A549 (cell line): ENCODE data around the gene NUP205. TPM values are rescaled to one million over a fixed set of nuclear protein-coding genes. Genes with fewer than 3 reads are reported as not detected.

Source experiments
- ATAC-seq, 2 experiments: fragments of 200-7000 bp in 1 of 2; fragments of >200 bp in 1 of 2; cut with Nextera tagmentation in 1 of 2; cut with Tn5 transposase in 1 of 2; 3 replicates each; pipeline versions ENCODE4 v1.8.0 to v1.9.1; 2018 to 2020; ENCODE audit warnings: mild to moderate bottlenecking in 1 of 2, moderate library complexity in 1 of 2
- CTCF ChIA-PET: fragments of 300-600 bp; sonication (Branson Sonifier 250); formaldehyde crosslinking; extraction: SDS; loops from one replicate; lab custom pipeline; 2021; ENCODE audit warnings: antibody characterized with exemption, inconsistent platforms; lab: Yijun Ruan, JAX
- POLR2A ChIA-PET: fragments of 350-600 bp; formaldehyde crosslinking; extraction: SDS; loops from one replicate; lab custom pipeline; 2021; ENCODE audit warnings: antibody characterized with exemption, inconsistent platforms; lab: Yijun Ruan, JAX
- DNase-seq, 2 experiments: peaks; one replicate each; pipeline versions ENCODE4 v3.0.0 to v3.0.0-alpha.2; 2011 to 2016; ENCODE audit warnings: low read depth in 1 of 2, low spot score in 1 of 2
- FAIRE-seq: peaks from 2 replicates; lab custom pipeline; 2011; peaks lifted over from hg19 to GRCh38; lab: Jason Lieb, UNC
- H3K27ac ChIP-seq, 2 experiments: fragments of >200 bp; sonication (Bioruptor Twin); formaldehyde crosslinking; 3 replicates each; pipeline ENCODE4 v1.5.1; 2016 to 2017
- H3K4me1 ChIP-seq: fragments of >200 bp; sonication (Bioruptor Twin); formaldehyde crosslinking; 3 replicates; pipeline ENCODE4 v1.6.1; 2016
- H3K4me2 ChIP-seq: fragments of >200 bp; sonication (Bioruptor Twin); formaldehyde crosslinking; 3 replicates; pipeline ENCODE4 v1.6.1; 2016
- H3K4me3 ChIP-seq: fragments of >200 bp; sonication (Bioruptor Twin); formaldehyde crosslinking; 3 replicates; pipeline ENCODE4 v1.5.1; 2016
- H3K9me3 ChIP-seq: fragments of >200 bp; sonication (Bioruptor Twin); formaldehyde crosslinking; 3 replicates; pipeline ENCODE4 v1.6.1; 2016
- CEBPB ChIP-seq, 2 experiments: fragments of >200 bp in 1 of 2; sonication (Bioruptor Twin) in 1 of 2; formaldehyde crosslinking in 1 of 2; IDR thresholded peaks; 2 replicates each; pipeline ENCODE4 v1.6.1; 2012 to 2016
- CHD2 ChIP-seq: fragments of 150-350 bp; IDR thresholded peaks from 2 replicates; pipeline ENCODE4 v1.6.1; 2014; ENCODE audit warnings: low read length; ENCODE audit not compliant: partially characterized antibody
- GATA3 ChIP-seq: IDR thresholded peaks from 2 replicates; pipeline ENCODE4 v1.6.1; 2012; ENCODE audit warnings: borderline replicate concordance
- HOXA7 ChIP-seq: fragments of 250-450 bp; sonication (Bioruptor Pico); IDR thresholded peaks from 2 replicates; pipeline ENCODE4 v1.5.0; 2020; ENCODE audit warnings: mild to moderate bottlenecking, moderate library complexity
- HOXB13 ChIP-seq: fragments of 250-450 bp; sonication (Bioruptor Pico); IDR thresholded peaks from 2 replicates; pipeline ENCODE4 v1.5.0; 2020; ENCODE audit warnings: low read depth, mild to moderate bottlenecking, moderate library complexity
- KDM5A ChIP-seq: fragments of 200-600 bp; sonication (generic); IDR thresholded peaks from 2 replicates; pipeline ENCODE4 v1.6.1; 2016; ENCODE audit warnings: antibody characterized with exemption, mild to moderate bottlenecking
- MAZ ChIP-seq: fragments of 150-350 bp; IDR thresholded peaks from 2 replicates; pipeline ENCODE4 v1.6.1; 2014; ENCODE audit warnings: antibody characterized with exemption, low read depth, low read length, borderline replicate concordance
- MYC ChIP-seq: IDR thresholded peaks from 2 replicates; pipeline ENCODE4 v1.6.1; 2012; ENCODE audit warnings: mild to moderate bottlenecking, inconsistent platforms, low read length, improper control_type of control experiment, borderline replicate concordance
- NFE2L2 ChIP-seq: fragments of 150-350 bp; conservative IDR thresholded peaks from 2 replicates; pipeline ENCODE4 v1.6.1; 2014; ENCODE audit warnings: low read length
- NPAS2 ChIP-seq: fragments of 250-450 bp; sonication (Bioruptor Pico); IDR thresholded peaks from 2 replicates; pipeline ENCODE4 v1.8.0; 2022; ENCODE audit warnings: mild to moderate bottlenecking, moderate library complexity, borderline replicate concordance
- TFCP2L1 ChIP-seq: fragments of 250-450 bp; sonication (Bioruptor Pico); IDR thresholded peaks from 2 replicates; pipeline ENCODE4 v1.5.0; 2021; ENCODE audit warnings: mild to moderate bottlenecking
- TP53 ChIP-seq: fragments of 250-450 bp; sonication (Bioruptor Pico); IDR thresholded peaks from 2 replicates; pipeline ENCODE4 v1.5.0; 2021; ENCODE audit warnings: mild to moderate bottlenecking, moderate library complexity
- ZNF302 ChIP-seq: fragments of 250-450 bp; sonication (Bioruptor Pico); IDR thresholded peaks from 2 replicates; pipeline ENCODE4 v1.9.0; 2021; ENCODE audit warnings: inconsistent platforms, mild to moderate bottlenecking, moderate library complexity
- ZSCAN20 ChIP-seq: fragments of 250-450 bp; sonication (Bioruptor Pico); IDR thresholded peaks from 2 replicates; pipeline ENCODE4 v1.8.0; 2022; ENCODE audit warnings: mild to moderate bottlenecking, moderate library complexity
- WGBS: methylation state at CpG from one replicate; pipeline ENCODE4 v1.1.6; 2017; ENCODE audit errors: missing lambda C conversion rate; 5-methylcytosine and 5-hydroxymethylcytosine counted together
- polyA plus RNA-seq, 4 experiments: library from polyadenylated mRNA; depleted of rRNA in 3 of 4; stranded (reverse); fragments of >200 nt; fragmentation: RNase III in 1 of 4; extraction: RNeasy Plus Mini Kit Qiagen cat#74134 plus additional on column Dnase treatment in 1 of 4; gene quantifications; 2 replicates in 3 of 4; 3 replicates in 1 of 4; pipeline ENCODE4 v1.2.3, GENCODE V29; 2011 to 2017
- TF ChIP-seq, protein P1 (sequence below): IDR thresholded peaks from 2 replicates; pipeline ENCODE4 v1.6.1; 2012; ENCODE audit warnings: low read depth, borderline replicate concordance
- TF ChIP-seq, protein P2 (sequence below): fragments of 250-450 bp; sonication (Bioruptor Pico); IDR thresholded peaks from 2 replicates; pipeline ENCODE4 v1.5.0; 2021; ENCODE audit warnings: mild to moderate bottlenecking, moderate library complexity, borderline replicate concordance
- TF ChIP-seq, protein P3 (sequence below): IDR thresholded peaks from 2 replicates; pipeline ENCODE4 v1.6.1; 2012
- TF ChIP-seq, protein P4 (sequence below): fragments of 250-450 bp; sonication (Bioruptor Pico); IDR thresholded peaks from 2 replicates; pipeline ENCODE4 v1.5.0; 2020; ENCODE audit warnings: low read depth, mild to moderate bottlenecking, moderate library complexity
- TF ChIP-seq, protein P5 (sequence below): fragments of >200 bp; sonication (Bioruptor Twin); formaldehyde crosslinking; IDR thresholded peaks from 3 replicates; pipeline ENCODE4 v1.5.1; 2016

NUP205 gene
- polyA plus RNA-seq, 2 of the 4 experiments (the other 2 are of a cell fraction) = 55.0 to 119 TPM

DNA sequence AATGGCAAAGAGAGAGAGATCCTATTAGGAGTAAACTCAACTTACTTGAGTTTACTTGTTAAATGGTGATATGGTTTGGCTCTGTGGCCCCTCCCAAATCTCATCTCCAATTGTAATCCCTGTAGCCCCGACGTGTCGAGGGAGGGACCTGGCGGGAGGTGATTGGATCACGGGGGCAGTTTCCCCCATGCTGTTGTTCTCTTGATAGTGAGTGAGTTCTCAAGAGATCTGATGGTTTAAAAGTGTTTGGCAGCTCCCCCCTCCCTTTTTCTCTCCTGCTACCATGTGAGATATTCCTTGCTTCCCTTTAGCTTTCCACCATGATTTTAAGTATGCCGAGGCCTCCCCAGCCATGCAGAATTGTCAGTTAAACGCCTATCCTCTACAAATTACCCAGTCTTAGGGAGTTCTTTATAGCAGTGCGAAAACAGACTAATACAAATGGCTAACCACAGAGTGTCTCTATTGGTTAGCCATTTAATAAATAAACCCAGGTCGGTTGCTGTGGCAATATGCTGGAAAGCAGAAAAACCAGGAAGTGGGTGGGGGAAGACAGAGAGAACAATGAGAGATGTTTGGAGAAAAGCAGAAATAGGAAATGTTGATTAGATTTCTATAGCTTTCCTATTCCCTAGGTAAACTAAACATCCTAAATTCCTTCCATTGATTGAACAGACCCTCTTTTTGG lies 101.6 kb downstream of the NUP205 start:
- no peak overlapping the region for H3K4me3 ChIP-seq
- no peak for FAIRE-seq
- POLR2A ChIA-PET = no interaction called here
- no peak for DNase-seq
- no peak overlapping the region for H3K4me2 ChIP-seq
- 87% methylated on average over 9 of the region's 9 CpGs for WGBS
- ATAC-seq = no peak
- no peaks in the 10 kb centered on the region for H3K9me3 ChIP-seq
- H3K27ac ChIP-seq = no peak overlapping the region
- TF ChIP-seq HOXA7 (CRISPR knock-in tag) = no peak
- TF ChIP-seq TP53 = no peak
- TF ChIP-seq ZNF302 (CRISPR knock-in tag) = no peak
- TF ChIP-seq KDM5A = no peak
- no peak for TF ChIP-seq TFCP2L1 (CRISPR knock-in tag)
- TF ChIP-seq, protein P1, sequence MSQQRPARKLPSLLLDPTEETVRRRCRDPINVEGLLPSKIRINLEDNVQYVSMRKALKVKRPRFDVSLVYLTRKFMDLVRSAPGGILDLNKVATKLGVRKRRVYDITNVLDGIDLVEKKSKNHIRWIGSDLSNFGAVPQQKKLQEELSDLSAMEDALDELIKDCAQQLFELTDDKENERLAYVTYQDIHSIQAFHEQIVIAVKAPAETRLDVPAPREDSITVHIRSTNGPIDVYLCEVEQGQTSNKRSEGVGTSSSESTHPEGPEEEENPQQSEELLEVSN = no peak
- no peak for TF ChIP-seq NFE2L2
- no peak for TF ChIP-seq MYC
- TF ChIP-seq ZSCAN20 (CRISPR knock-in tag) = no peak
- no peak for TF ChIP-seq MAZ
- TF ChIP-seq NPAS2 (CRISPR knock-in tag) = no peak
- TF ChIP-seq CHD2 = no peak
- TF ChIP-seq, protein P2, sequence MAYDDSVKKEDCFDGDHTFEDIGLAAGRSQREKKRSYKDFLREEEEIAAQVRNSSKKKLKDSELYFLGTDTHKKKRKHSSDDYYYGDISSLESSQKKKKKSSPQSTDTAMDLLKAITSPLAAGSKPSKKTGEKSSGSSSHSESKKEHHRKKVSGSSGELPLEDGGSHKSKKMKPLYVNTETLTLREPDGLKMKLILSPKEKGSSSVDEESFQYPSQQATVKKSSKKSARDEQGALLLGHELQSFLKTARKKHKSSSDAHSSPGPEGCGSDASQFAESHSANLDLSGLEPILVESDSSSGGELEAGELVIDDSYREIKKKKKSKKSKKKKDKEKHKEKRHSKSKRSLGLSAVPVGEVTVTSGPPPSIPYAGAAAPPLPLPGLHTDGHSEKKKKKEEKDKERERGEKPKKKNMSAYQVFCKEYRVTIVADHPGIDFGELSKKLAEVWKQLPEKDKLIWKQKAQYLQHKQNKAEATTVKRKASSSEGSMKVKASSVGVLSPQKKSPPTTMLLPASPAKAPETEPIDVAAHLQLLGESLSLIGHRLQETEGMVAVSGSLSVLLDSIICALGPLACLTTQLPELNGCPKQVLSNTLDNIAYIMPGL (CRISPR knock-in tag) = no peak
- peaks cover 14% of the 10 kb centered on the region; the same call in 2 of the 3 replicates for H3K4me1 ChIP-seq
- CTCF ChIA-PET = interaction anchor here (1.1 to 5.9 kb wide), 4 partner anchors 12 to 385 kb away, joined by 3 to 38 read pairs (median 4); no protein-coding TSS in a partner anchor

DNA sequence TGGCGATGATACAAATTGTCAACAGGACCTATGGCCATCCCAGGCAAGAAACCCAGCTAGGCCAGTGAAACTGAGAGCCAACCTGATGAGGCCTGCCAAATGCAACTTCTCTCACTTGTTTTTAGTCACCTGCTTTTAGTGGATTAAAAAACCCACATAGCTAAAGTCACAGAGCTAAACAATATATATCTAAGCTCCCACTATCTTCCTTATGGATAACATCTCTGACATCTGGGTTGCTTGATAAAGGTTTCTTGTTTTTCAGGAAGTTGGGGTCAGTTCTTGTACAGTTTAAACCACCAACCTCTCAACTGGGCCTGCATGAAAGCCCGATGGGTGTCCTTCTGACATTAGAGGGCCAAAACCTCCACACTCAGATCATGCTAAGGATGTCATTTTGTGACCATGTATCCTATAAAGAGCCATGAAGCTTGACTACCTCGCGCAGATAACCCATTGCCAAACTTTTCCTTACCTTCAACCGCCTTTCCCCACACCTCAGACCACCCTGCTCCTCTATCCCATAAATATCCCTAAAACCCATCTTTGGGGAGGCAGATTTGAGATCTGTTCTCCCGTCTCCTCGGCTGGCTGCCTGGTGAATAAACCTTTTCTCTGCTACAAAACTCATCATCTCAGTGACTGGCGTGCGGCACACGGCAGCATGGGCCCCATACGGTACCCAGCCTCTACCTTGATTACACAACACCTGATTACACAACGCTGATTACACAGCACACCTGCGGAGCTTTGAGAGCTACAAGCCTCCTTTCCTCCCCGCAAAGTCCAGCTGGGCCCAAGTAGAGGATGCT lies 103.8 kb downstream of the NUP205 start:
- no peak for FAIRE-seq
- POLR2A ChIA-PET = interaction anchor here (0.9 to 2.4 kb wide), 4 partner anchors 11 to 53 kb away, joined by 3 to 17 read pairs (median 7); no protein-coding TSS in a partner anchor
- 64% methylated on average over 13 of the region's 14 CpGs for WGBS
- TF ChIP-seq, protein P3, sequence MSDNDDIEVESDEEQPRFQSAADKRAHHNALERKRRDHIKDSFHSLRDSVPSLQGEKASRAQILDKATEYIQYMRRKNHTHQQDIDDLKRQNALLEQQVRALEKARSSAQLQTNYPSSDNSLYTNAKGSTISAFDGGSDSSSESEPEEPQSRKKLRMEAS = no peak
- 0 out of 2 replicates have a peak, but pooled peaks have one; percentile 3 for TF ChIP-seq GATA3
- no peak for TF ChIP-seq ZNF302 (CRISPR knock-in tag)
- no peak for TF ChIP-seq HOXB13
- TF ChIP-seq CEBPB (IDR thresholded peaks at IDR 0.05) = peak; percentile 80 to 86
- TF ChIP-seq, protein P4, sequence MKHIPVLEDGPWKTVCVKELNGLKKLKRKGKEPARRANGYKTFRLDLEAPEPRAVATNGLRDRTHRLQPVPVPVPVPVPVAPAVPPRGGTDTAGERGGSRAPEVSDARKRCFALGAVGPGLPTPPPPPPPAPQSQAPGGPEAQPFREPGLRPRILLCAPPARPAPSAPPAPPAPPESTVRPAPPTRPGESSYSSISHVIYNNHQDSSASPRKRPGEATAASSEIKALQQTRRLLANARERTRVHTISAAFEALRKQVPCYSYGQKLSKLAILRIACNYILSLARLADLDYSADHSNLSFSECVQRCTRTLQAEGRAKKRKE (CRISPR knock-in tag) = no peak
- TF ChIP-seq, protein P5, sequence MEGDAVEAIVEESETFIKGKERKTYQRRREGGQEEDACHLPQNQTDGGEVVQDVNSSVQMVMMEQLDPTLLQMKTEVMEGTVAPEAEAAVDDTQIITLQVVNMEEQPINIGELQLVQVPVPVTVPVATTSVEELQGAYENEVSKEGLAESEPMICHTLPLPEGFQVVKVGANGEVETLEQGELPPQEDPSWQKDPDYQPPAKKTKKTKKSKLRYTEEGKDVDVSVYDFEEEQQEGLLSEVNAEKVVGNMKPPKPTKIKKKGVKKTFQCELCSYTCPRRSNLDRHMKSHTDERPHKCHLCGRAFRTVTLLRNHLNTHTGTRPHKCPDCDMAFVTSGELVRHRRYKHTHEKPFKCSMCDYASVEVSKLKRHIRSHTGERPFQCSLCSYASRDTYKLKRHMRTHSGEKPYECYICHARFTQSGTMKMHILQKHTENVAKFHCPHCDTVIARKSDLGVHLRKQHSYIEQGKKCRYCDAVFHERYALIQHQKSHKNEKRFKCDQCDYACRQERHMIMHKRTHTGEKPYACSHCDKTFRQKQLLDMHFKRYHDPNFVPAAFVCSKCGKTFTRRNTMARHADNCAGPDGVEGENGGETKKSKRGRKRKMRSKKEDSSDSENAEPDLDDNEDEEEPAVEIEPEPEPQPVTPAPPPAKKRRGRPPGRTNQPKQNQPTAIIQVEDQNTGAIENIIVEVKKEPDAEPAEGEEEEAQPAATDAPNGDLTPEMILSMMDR = no peak
- CTCF ChIA-PET = interaction anchor here (0.6 to 5.9 kb wide), 13 partner anchors 11 to 560 kb away, joined by 3 to 38 read pairs (median 4); no protein-coding TSS in a partner anchor
- no peak for DNase-seq
- Histone ChIP-seq H3K4me2 (peak overlapping the region; percentile 79), H3K4me3 (peak overlapping the region; percentile 85), H3K4me1 (peaks cover 17% of the 10 kb centered on the region; the same call in 2 of the 3 replicates), H3K9me3 (no peaks in the 10 kb centered on the region), H3K27ac (peak overlapping the region; percentile 91 to 93)
- peak; percentile 15 to 36 for ATAC-seq
